Smooth muscle cell of the brain vasculature (primary cell): ENCODE data around the gene AKR7A3.
A peak's percentile ranks its signal among the peaks of the same experiment; 100 is the strongest.

ENCODE experiments used
- DNase-seq: peaks from one replicate; pipeline ENCODE4 v3.0.0-alpha.2; 2012; ENCODE audit warnings: low read depth, low spot score

Gene AKR7A3

GRCh38 chr1:19254416-19254815 lies 34.2 kb downstream of the AKR7A3 start:
- DNase-seq = no peak

- DNase-seq = peak; percentile 26
Measured at GRCh38 chr1:19251305-19252196, 37.0 kb downstream of the AKR7A3 start, which contains the start of the genes EMC1 and MRTO4. Gene EMC1, minus strand, starts transcription at chr1:19251524. Its CDS starts 15 bp downstream, at chr1:19251509. Gene MRTO4, plus strand, starts transcription at chr1:19251805. Its CDS starts 31 bp downstream, at chr1:19251836.

GRCh38 chr1:19250629-19251304 lies 37.8 kb downstream of the AKR7A3 start:
- DNase-seq = no peak

- no peak for DNase-seq
Measured at GRCh38 chr1:19240673-19241538, 47.7 kb downstream of the AKR7A3 start.

- DNase-seq = no peak
Measured at GRCh38 chr1:19239876-19240275, 48.7 kb downstream of the AKR7A3 start.

- no peak for DNase-seq
Measured at GRCh38 chr1:19234224-19234623, 54.3 kb downstream of the AKR7A3 start.
